Body of pancreas (tissue), 4 donors: ENCODE data around the gene CNTNAP5.

Experiments used
- POLR2A ChIP-seq, 3 donors: fragments of 450-650 bp; IDR thresholded peaks; one replicate each; pipeline ENCODE4 v1.6.1; 2016; ENCODE audit warnings: antibody characterized with exemption in 3 of 3, mild to moderate bottlenecking in 2 of 3
- TF ChIP-seq, protein P1 (sequence below), 7 experiments: fragments of 450-650 bp in 4 of 7; fragments of 200-600 bp in 3 of 7; sonication (generic) in 3 of 7; IDR thresholded peaks; one replicate each; pipeline ENCODE4 v1.5.1; 2016 to 2019; ENCODE audit warnings: antibody characterized with exemption in 7 of 7

DNA sequence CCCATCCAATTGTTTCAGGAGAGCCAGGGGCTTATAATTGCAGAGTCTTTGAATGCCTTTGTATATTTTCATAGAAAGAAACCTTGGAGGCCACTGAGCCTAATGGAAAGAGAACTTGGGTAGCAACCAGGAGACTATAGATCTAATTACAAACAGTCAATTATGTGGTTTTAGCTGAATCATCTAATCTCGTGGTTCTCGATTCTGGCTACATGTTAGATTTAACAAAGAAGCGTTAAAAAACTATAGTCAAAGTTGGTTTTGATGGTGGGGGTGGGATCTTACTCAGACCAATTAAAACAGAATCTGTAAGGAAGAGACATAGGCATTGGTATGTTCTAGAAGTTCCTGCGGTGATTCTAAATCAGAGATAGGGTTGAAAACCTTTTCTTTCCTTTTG is 344.1 kb downstream of the CNTNAP5 start:
- TF ChIP-seq, protein P1, sequence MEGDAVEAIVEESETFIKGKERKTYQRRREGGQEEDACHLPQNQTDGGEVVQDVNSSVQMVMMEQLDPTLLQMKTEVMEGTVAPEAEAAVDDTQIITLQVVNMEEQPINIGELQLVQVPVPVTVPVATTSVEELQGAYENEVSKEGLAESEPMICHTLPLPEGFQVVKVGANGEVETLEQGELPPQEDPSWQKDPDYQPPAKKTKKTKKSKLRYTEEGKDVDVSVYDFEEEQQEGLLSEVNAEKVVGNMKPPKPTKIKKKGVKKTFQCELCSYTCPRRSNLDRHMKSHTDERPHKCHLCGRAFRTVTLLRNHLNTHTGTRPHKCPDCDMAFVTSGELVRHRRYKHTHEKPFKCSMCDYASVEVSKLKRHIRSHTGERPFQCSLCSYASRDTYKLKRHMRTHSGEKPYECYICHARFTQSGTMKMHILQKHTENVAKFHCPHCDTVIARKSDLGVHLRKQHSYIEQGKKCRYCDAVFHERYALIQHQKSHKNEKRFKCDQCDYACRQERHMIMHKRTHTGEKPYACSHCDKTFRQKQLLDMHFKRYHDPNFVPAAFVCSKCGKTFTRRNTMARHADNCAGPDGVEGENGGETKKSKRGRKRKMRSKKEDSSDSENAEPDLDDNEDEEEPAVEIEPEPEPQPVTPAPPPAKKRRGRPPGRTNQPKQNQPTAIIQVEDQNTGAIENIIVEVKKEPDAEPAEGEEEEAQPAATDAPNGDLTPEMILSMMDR (IDR thresholded peaks at IDR 0.05): no peak
- TF ChIP-seq POLR2A (IDR thresholded peaks at IDR 0.05): no peak
